ENCODE data around the gene CASQ2.

Gene CASQ2

GRCh38 chr1:115728341-115728740, 40.2 kb downstream of the CASQ2 start:
- no peak for DNase-seq (ENCODE audit: low read depth)

- DNase-seq (ENCODE audit: low read depth): peak; percentile 70
Measured at GRCh38 chr1:115727706-115728249, 40.7 kb downstream of the CASQ2 start.

- DNase-seq (ENCODE audit: low read depth): no peak
Measured at GRCh38 chr1:115726570-115726969, 41.9 kb downstream of the CASQ2 start.

GRCh38 chr1:115726161-115726560, 42.4 kb downstream of the CASQ2 start:
- no peak for DNase-seq (ENCODE audit: low read depth)

GRCh38 chr1:115725600-115725999, 42.9 kb downstream of the CASQ2 start:
- DNase-seq (ENCODE audit: low read depth): no peak

GRCh38 chr1:115723756-115724155, 44.8 kb downstream of the CASQ2 start:
- DNase-seq (ENCODE audit: low read depth): no peak

GRCh38 chr1:115722221-115722620, 46.3 kb downstream of the CASQ2 start:
- DNase-seq (ENCODE audit: low read depth): no peak

- no peak for DNase-seq (ENCODE audit: low read depth)
Measured at GRCh38 chr1:115719285-115719684, 49.2 kb downstream of the CASQ2 start.

GRCh38 chr1:115718011-115718754, 50.3 kb downstream of the CASQ2 start:
- DNase-seq (ENCODE audit: low read depth): no peak

GRCh38 chr1:115717541-115717940, 51.0 kb downstream of the CASQ2 start:
- DNase-seq (ENCODE audit: low read depth): no peak

GRCh38 chr1:115714572-115715141, 53.9 kb downstream of the CASQ2 start:
- DNase-seq (ENCODE audit: low read depth): no peak

- no peak for DNase-seq (ENCODE audit: low read depth)
Measured at GRCh38 chr1:115713906-115714305, 54.6 kb downstream of the CASQ2 start.

GRCh38 chr1:115712911-115713609, 55.5 kb downstream of the CASQ2 start:
- no peak for DNase-seq (ENCODE audit: low read depth)

- no peak for DNase-seq (ENCODE audit: low read depth)
Measured at GRCh38 chr1:115710859-115711624, 57.5 kb downstream of the CASQ2 start.

- DNase-seq (ENCODE audit: low read depth): no peak
Measured at GRCh38 chr1:115706587-115707425, 61.7 kb downstream of the CASQ2 start.

GRCh38 chr1:115705963-115706362, 62.6 kb downstream of the CASQ2 start:
- DNase-seq (ENCODE audit: low read depth): no peak

- DNase-seq (ENCODE audit: low read depth): no peak
Measured at GRCh38 chr1:115705085-115705951, 63.2 kb downstream of the CASQ2 start.

- no peak for DNase-seq (ENCODE audit: low read depth)
Measured at GRCh38 chr1:115702959-115703358, 65.6 kb downstream of the CASQ2 start.

GRCh38 chr1:115701090-115701489, 67.4 kb downstream of the CASQ2 start:
- DNase-seq (ENCODE audit: low read depth): no peak

- no peak for DNase-seq (ENCODE audit: low read depth)
Measured at GRCh38 chr1:115697619-115698018, 70.9 kb downstream of the CASQ2 start.

Data from GM04503 (cell line).